Retinal pigment epithelial cell (primary cell): ENCODE results near the gene C2CD2.

Source experiments
- DNase-seq: peaks from one replicate; pipeline ENCODE4 v3.0.0-alpha.2; 2010; ENCODE audit warnings: low read depth
- H3K4me3 ChIP-seq: 2 replicates; pipeline ENCODE4 v1.5.1; 2011; ENCODE audit warnings: mild to moderate bottlenecking, low read length, control low read depth, moderate library complexity
- CTCF ChIP-seq: conservative IDR thresholded peaks from 2 replicates; pipeline ENCODE4 v1.5.1; 2011; ENCODE audit warnings: low read depth, low read length, control low read depth, inconsistent platforms

Gene C2CD2

GRCh38 chr21:41914358-41914757, 39.5 kb downstream of the C2CD2 start:
- no peak for DNase-seq
- no peak for TF ChIP-seq CTCF
- H3K4me3 ChIP-seq = no peak overlapping the region

- no peak for DNase-seq
- TF ChIP-seq CTCF = no peak
- H3K4me3 ChIP-seq = no peak overlapping the region
Measured at GRCh38 chr21:41913230-41913629, 40.6 kb downstream of the C2CD2 start.

- no peak for DNase-seq
- no peak for TF ChIP-seq CTCF
- no peak overlapping the region for H3K4me3 ChIP-seq
Measured at GRCh38 chr21:41908829-41909228, 45.0 kb downstream of the C2CD2 start.

GRCh38 chr21:41907496-41908258, 46.1 kb downstream of the C2CD2 start:
- DNase-seq = no peak
- no peak for TF ChIP-seq CTCF
- H3K4me3 ChIP-seq = no peak overlapping the region

- no peak for DNase-seq
- H3K4me3 ChIP-seq = no peak overlapping the region
- no peak for TF ChIP-seq CTCF
Measured at GRCh38 chr21:41906770-41907169, 47.0 kb downstream of the C2CD2 start.

DNA sequence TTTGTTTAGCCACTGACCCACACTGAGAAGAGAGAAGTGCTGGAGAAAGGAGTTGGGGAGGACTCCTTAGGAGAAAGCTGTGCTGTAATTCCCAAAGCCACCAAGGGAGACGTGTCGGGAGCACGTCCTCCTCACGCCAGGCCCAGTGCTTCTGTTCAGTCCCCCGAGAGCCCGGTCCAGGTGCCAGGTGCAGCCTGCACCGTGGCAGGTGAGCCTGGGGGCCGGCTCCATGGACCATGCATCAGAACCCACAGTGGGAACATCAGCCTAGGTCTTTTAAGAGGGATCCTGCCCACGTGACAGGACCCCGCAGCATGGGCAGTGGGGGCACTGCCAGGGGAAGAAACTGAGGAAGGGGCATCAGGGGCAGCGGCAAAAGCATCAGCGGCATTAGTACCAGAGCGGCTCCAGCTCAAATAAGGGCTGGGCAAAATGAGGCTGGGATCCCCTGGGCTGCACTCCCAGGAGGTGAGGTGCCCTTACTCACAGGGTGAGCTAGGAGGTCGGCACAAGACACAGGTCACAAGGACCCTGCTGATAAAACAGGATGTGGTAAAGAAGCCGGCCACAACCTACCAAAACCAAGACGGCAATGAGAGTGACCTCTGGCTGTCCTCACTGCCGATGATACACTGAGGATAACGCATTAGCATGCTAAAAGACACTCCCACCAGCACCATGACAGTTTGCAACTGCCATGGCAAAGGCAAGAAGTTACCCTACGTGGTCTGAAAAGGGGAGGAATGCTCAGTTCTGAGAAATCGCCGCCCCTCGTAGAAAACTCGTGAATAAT, 50.1 kb downstream of the C2CD2 start:
- TF ChIP-seq CTCF = no peak
- no peak overlapping the region for H3K4me3 ChIP-seq
- no peak for DNase-seq

GRCh38 chr21:41902946-41903345, 50.9 kb downstream of the C2CD2 start:
- TF ChIP-seq CTCF = no peak
- DNase-seq = no peak
- H3K4me3 ChIP-seq = no peak overlapping the region
